ENCODE results near the gene BCL11A. TPM values are rescaled to one million over a fixed set of nuclear protein-coding genes. Genes with fewer than 3 reads are reported as not detected.

BCL11A gene
- total RNA-seq, 1 experiment from 2014 or later, result 0.33 TPM

DNA sequence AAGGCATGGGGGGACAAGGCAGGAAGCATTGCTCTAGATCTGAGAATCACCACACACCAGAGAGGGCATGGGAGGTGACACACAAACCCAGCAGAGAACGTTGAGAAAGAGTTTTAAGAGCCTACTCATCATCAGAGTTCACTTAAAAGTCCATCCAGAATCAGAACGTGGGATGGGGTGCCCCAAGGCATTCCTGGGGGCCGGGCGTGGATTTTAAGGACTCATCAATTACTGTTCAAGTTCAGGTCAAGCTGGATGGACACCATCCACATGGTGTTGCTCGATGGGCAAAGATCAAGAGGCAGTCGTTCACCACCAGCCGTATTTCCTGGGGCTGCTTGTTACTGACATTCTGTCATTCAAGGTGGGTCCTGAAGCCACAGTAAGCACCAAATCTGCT lies 34.9 kb downstream of the BCL11A start:
- H3K36me3 ChIP-seq (ENCODE audit: control insufficient read depth, insufficient read depth, low read length), result no peaks in the 10 kb centered on the region
- ChIA-PET POLR2A (no interaction called here), CTCF (no interaction called here)
- intact Hi-C loops (cut with micrococcal nuclease; ENCODE audit: unreplicated experiment), result no loop called here
- BruUV-seq (replicated peaks), result no TSS peak
- H3K4me3 ChIP-seq (ENCODE audit: low read depth in 2 of 2, low read length in 2 of 2), result no peak overlapping the region
- no peaks in the 10 kb centered on the region for H3K9me3 ChIP-seq (ENCODE audit: control insufficient read depth, insufficient read depth, low read depth, low read length)
- H3K27ac ChIP-seq (ENCODE audit: low read length), result no peak overlapping the region
- in situ Hi-C loops (cut with HindIII; ENCODE audit: low pct_unique_long_range_greater_than_20kb, low sequenced_read_pairs), result no loop called here
- H3K4me1 ChIP-seq (ENCODE audit: control insufficient read depth, insufficient read depth, low read length), result no peaks in the 10 kb centered on the region
- TF ChIP-seq, protein P1, sequence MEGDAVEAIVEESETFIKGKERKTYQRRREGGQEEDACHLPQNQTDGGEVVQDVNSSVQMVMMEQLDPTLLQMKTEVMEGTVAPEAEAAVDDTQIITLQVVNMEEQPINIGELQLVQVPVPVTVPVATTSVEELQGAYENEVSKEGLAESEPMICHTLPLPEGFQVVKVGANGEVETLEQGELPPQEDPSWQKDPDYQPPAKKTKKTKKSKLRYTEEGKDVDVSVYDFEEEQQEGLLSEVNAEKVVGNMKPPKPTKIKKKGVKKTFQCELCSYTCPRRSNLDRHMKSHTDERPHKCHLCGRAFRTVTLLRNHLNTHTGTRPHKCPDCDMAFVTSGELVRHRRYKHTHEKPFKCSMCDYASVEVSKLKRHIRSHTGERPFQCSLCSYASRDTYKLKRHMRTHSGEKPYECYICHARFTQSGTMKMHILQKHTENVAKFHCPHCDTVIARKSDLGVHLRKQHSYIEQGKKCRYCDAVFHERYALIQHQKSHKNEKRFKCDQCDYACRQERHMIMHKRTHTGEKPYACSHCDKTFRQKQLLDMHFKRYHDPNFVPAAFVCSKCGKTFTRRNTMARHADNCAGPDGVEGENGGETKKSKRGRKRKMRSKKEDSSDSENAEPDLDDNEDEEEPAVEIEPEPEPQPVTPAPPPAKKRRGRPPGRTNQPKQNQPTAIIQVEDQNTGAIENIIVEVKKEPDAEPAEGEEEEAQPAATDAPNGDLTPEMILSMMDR (IDR thresholded peaks at IDR 0.05), result no peak
- TF ChIP-seq SIN3A (IDR thresholded peaks at IDR 0.05; ENCODE audit: borderline replicate concordance, insufficient read depth, low read depth, low read length) (no peak), POLR2AphosphoS5 (IDR thresholded peaks at IDR 0.05; ENCODE audit: low read depth, low read length) (no peak), TCF7L2 (IDR thresholded peaks at IDR 0.05; ENCODE audit: low read depth, low read length) (no peak)
- TF ChIP-seq, protein P2, sequence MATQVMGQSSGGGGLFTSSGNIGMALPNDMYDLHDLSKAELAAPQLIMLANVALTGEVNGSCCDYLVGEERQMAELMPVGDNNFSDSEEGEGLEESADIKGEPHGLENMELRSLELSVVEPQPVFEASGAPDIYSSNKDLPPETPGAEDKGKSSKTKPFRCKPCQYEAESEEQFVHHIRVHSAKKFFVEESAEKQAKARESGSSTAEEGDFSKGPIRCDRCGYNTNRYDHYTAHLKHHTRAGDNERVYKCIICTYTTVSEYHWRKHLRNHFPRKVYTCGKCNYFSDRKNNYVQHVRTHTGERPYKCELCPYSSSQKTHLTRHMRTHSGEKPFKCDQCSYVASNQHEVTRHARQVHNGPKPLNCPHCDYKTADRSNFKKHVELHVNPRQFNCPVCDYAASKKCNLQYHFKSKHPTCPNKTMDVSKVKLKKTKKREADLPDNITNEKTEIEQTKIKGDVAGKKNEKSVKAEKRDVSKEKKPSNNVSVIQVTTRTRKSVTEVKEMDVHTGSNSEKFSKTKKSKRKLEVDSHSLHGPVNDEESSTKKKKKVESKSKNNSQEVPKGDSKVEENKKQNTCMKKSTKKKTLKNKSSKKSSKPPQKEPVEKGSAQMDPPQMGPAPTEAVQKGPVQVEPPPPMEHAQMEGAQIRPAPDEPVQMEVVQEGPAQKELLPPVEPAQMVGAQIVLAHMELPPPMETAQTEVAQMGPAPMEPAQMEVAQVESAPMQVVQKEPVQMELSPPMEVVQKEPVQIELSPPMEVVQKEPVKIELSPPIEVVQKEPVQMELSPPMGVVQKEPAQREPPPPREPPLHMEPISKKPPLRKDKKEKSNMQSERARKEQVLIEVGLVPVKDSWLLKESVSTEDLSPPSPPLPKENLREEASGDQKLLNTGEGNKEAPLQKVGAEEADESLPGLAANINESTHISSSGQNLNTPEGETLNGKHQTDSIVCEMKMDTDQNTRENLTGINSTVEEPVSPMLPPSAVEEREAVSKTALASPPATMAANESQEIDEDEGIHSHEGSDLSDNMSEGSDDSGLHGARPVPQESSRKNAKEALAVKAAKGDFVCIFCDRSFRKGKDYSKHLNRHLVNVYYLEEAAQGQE (IDR thresholded peaks at IDR 0.05; ENCODE audit: insufficient read depth in 1 of 2, low read depth in 2 of 2, low read length in 1 of 2), result no peak
- no peak for ATAC-seq
- H3K27me3 ChIP-seq (ENCODE audit: control insufficient read depth, insufficient read depth, low read length), result peaks cover 9% of the 10 kb centered on the region; the same call in 1 of the 2 replicates
- no peak for DNase-seq (ENCODE audit: low read depth, low spot score)

DNA sequence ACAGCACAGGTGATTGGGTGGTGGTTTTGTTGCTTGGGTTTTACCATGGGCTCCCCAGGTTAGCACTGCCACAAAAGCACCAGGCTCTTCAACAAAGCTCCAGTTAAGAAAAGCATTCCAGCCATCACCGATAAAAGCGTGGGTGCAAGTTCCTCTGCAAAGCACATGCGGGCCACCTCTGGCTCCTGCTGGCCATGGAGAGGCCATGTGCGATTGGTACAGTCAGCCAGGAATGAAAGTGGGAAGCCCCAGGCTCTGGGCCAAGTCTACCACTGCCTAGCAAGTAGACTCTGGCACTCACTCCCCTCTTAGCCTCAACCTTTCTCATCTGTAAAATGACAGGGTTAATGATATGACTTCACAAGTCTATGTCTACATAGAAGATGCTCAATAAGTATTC lies 36.0 kb downstream of the BCL11A start:
- Histone ChIP-seq H3K36me3 (ENCODE audit: control insufficient read depth, insufficient read depth, low read length) (no peaks in the 10 kb centered on the region), H3K4me1 (ENCODE audit: control insufficient read depth, insufficient read depth, low read length) (no peaks in the 10 kb centered on the region), H3K27ac (ENCODE audit: low read length) (no peak overlapping the region), H3K4me3 (ENCODE audit: low read depth in 2 of 2, low read length in 2 of 2) (no peak overlapping the region), H3K27me3 (ENCODE audit: control insufficient read depth, insufficient read depth, low read length) (peaks cover 11% of the 10 kb centered on the region), H3K9me3 (ENCODE audit: control insufficient read depth, insufficient read depth, low read depth, low read length) (no peaks in the 10 kb centered on the region)
- intact Hi-C loops (cut with micrococcal nuclease; ENCODE audit: unreplicated experiment) (no loop called here), in situ Hi-C loops (cut with HindIII; ENCODE audit: low pct_unique_long_range_greater_than_20kb, low sequenced_read_pairs) (no loop called here)
- POLR2A ChIA-PET, result no interaction called here
- TF ChIP-seq, protein P2 (IDR thresholded peaks at IDR 0.05; ENCODE audit: insufficient read depth in 1 of 2, low read depth in 2 of 2, low read length in 1 of 2), result no peak
- TF ChIP-seq SIN3A (IDR thresholded peaks at IDR 0.05; ENCODE audit: borderline replicate concordance, insufficient read depth, low read depth, low read length) (no peak), POLR2AphosphoS5 (IDR thresholded peaks at IDR 0.05; ENCODE audit: low read depth, low read length) (no peak), TCF7L2 (IDR thresholded peaks at IDR 0.05; ENCODE audit: low read depth, low read length) (no peak)
- TF ChIP-seq, protein P1 (IDR thresholded peaks at IDR 0.05), result no peak
- no TSS peak for BruUV-seq (replicated peaks)
- ATAC-seq (no peak), DNase-seq (ENCODE audit: low read depth, low spot score) (no peak)
- CTCF ChIA-PET, result no interaction called here
